ENCODE results near the gene TMTC1. TPM values are rescaled to one million over a fixed set of nuclear protein-coding genes. Genes with fewer than 3 reads are reported as not detected.

The TMTC1 gene
- total RNA-seq, 4 donors from 2014 or later: 7.4 to 25.6 (median 15.4) TPM

DNA sequence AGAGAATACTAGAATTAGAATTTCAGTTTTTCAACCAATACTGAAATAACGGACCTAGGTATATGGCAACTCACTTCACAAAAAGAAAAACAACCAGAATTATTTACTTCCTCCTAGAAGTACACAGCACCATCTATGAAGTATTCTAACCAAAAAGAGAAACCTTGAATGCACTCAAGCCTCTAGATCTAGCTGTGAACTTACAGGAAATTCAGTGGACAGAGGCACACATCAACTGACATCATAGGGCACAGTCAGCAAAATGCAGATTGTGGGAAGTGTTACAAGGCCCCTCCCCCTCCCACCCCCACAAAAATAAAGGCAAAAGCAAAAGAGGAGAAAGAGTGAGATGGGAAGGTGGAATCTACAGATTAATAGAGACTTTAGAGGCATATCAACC, 102.4 kb downstream of the TMTC1 start:
- DNase-seq: no peak
- no peaks in the 10 kb centered on the region for H3K4me1 ChIP-seq

GRCh38 chr12:29676676-29677075, 107.1 kb downstream of the TMTC1 start:
- no peak for DNase-seq
- no peak for TF ChIP-seq CTCF (IDR thresholded peaks at IDR 0.05)
- no peak for TF ChIP-seq POLR2A (IDR thresholded peaks at IDR 0.05)
- H3K4me1 ChIP-seq: no peaks in the 10 kb centered on the region
- no peaks in the 10 kb centered on the region for H3K27me3 ChIP-seq
- no peaks in the 10 kb centered on the region for H3K36me3 ChIP-seq
- no peaks in the 10 kb centered on the region for H3K9me3 ChIP-seq
- H3K4me3 ChIP-seq: no peak overlapping the region
- H3K27ac ChIP-seq: no peak overlapping the region

More for the DNA sequence above, 102.4 kb downstream of the TMTC1 start:
- Histone ChIP-seq H3K4me3 (no peak overlapping the region), H3K27ac (no peak overlapping the region), H3K9me3 (no peaks in the 10 kb centered on the region), H3K27me3 (no peaks in the 10 kb centered on the region), H3K36me3 (no peaks in the 10 kb centered on the region)
- TF ChIP-seq POLR2A (IDR thresholded peaks at IDR 0.05) (no peak), CTCF (IDR thresholded peaks at IDR 0.05) (no peak)

DNA sequence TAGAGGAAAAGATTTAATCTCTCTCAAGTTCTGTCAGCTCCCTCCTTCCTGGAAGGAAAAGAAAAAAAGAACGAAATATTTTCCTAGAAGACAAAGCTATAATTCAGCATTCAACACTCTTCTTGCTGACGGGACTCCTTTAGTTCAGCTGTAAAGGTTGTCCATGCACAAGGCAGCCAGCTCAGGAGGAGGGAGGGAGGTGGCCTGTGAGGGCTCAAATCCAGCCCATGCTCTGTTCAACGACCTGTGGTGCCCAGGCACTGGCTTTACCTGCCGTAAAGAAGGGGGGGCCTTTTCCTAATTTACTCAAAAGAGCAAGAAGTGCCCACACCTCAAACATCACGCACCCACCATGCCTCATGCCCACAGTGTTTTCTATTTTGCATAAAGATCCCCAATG, 109.3 kb downstream of the TMTC1 start:
- TF ChIP-seq CTCF (IDR thresholded peaks at IDR 0.05) (no peak), POLR2A (IDR thresholded peaks at IDR 0.05) (no peak)
- Histone ChIP-seq H3K4me1 (no peaks in the 10 kb centered on the region), H3K4me3 (no peak overlapping the region), H3K36me3 (no peaks in the 10 kb centered on the region), H3K27me3 (no peaks in the 10 kb centered on the region), H3K27ac (no peak overlapping the region), H3K9me3 (no peaks in the 10 kb centered on the region)
- no peak for DNase-seq

- H3K9me3 ChIP-seq: no peaks in the 10 kb centered on the region
- H3K27me3 ChIP-seq: no peaks in the 10 kb centered on the region
- no peak overlapping the region for H3K27ac ChIP-seq
- H3K36me3 ChIP-seq: no peaks in the 10 kb centered on the region
- TF ChIP-seq POLR2A (IDR thresholded peaks at IDR 0.05) (no peak), CTCF (IDR thresholded peaks at IDR 0.05) (no peak)
- no peaks in the 10 kb centered on the region for H3K4me1 ChIP-seq
- no peak overlapping the region for H3K4me3 ChIP-seq
- no peak for DNase-seq
Observed at GRCh38 chr12:29673346-29673745, 110.4 kb downstream of the TMTC1 start.

DNA sequence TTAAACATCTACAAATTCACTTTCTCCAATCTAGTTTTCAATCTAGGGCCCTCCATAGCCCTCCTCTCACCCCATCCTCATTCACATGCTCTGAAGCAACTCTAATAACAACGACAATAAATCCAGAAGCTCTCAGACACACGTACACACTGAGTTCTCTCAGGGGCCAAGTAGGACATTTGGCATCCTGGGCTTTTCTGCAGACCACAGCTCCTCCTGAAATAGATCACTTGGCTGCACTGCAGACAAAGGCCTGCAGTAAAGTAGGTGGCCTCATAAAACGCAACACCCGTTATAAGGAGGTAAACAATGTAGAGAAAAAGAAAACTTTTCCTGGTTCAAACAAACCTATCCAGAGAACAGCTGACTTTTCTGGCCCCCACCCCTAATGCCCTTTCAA, 111.2 kb downstream of the TMTC1 start:
- Histone ChIP-seq H3K27me3 (no peaks in the 10 kb centered on the region), H3K36me3 (no peaks in the 10 kb centered on the region), H3K4me1 (no peaks in the 10 kb centered on the region), H3K27ac (no peak overlapping the region), H3K9me3 (no peaks in the 10 kb centered on the region), H3K4me3 (no peak overlapping the region)
- no peak for DNase-seq
- TF ChIP-seq POLR2A (IDR thresholded peaks at IDR 0.05) (no peak), CTCF (IDR thresholded peaks at IDR 0.05) (no peak)

DNA sequence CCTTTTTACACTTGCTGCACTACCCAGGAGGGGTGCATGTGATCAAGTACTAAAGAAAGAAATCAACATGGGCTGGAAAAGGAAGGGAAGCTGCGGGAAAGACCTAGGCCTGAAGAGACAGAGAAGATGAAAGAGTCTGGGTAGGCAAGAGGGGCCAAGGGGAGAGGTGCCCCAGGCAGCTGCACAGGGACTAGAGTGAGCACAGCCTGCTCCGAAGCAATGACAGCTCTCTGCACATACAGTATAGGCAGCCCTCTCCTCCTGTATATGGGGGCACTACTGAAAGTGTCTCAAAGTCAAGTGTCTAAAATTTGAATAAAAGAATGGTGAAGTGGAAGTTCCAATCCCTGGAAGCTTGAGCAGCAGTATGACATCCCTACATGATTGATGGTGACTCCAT, 112.0 kb downstream of the TMTC1 start:
- no peaks in the 10 kb centered on the region for H3K9me3 ChIP-seq
- H3K4me3 ChIP-seq: no peak overlapping the region
- H3K27me3 ChIP-seq: no peaks in the 10 kb centered on the region
- TF ChIP-seq POLR2A (IDR thresholded peaks at IDR 0.05): no peak
- no peak for TF ChIP-seq CTCF (IDR thresholded peaks at IDR 0.05)
- DNase-seq: no peak
- H3K27ac ChIP-seq: no peak overlapping the region
- no peaks in the 10 kb centered on the region for H3K36me3 ChIP-seq
- no peaks in the 10 kb centered on the region for H3K4me1 ChIP-seq
